Lower leg skin (tissue), 3 donors: ENCODE results near the gene DMRT1.

ENCODE experiments used
- CTCF ChIP-seq, 3 donors: fragments of 450-650 bp; IDR thresholded peaks; one replicate each; pipeline ENCODE4 v1.5.1; 2016; ENCODE audit warnings: antibody characterized with exemption in 3 of 3, mild to moderate bottlenecking in 3 of 3, moderate library complexity in 2 of 3
- POLR2A ChIP-seq, 2 donors: fragments of 450-650 bp; IDR thresholded peaks; one replicate each; pipeline ENCODE4 v1.6.1; 2016 to 2017; ENCODE audit warnings: antibody characterized with exemption in 2 of 2, mild to moderate bottlenecking in 1 of 2, moderate library complexity in 1 of 2

- no peak for TF ChIP-seq CTCF (IDR thresholded peaks at IDR 0.05)
- TF ChIP-seq POLR2A (IDR thresholded peaks at IDR 0.05) = no peak
Observed at GRCh38 chr9:826500-827280, 14.8 kb upstream of the DMRT1 start.
